ENCODE results near the gene SMAD9. TPM values are rescaled to one million over a fixed set of nuclear protein-coding genes. Genes with fewer than 3 reads are reported as not detected.

The SMAD9 gene
- total and polyA plus RNA-seq, 2 of the 13 experiments (the other 11 are each of a cell fraction or from before 2014, with no cell fraction given), result 4.2 to 7.7 TPM

DNA sequence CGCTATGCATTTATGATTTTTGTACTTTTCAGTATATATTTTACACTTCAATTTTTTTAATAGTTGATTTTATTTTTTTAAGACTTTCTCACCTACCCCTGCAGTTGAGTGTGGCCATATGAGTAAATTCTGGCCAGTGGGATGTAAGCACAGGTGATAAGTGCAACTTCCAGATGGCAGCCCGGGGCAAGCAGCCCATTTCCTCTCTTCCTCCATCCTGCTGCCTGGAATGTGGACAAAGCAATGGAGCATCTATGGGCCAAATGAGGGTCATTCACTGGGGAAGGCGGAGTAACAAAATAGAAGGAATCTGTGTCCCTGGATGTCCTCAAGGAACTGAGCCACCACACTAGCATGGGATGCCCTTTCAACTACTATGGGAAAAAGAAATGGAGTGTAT, 88.7 kb downstream of the SMAD9 start:
- no peak for FAIRE-seq
- no peak for TF ChIP-seq ZNF562 (CRISPR knock-in tag; IDR thresholded peaks at IDR 0.05; ENCODE audit: borderline replicate concordance)
- no peak for TF ChIP-seq ZNF839 (CRISPR knock-in tag; IDR thresholded peaks at IDR 0.05; ENCODE audit: borderline replicate concordance)
- TF ChIP-seq, protein P1, sequence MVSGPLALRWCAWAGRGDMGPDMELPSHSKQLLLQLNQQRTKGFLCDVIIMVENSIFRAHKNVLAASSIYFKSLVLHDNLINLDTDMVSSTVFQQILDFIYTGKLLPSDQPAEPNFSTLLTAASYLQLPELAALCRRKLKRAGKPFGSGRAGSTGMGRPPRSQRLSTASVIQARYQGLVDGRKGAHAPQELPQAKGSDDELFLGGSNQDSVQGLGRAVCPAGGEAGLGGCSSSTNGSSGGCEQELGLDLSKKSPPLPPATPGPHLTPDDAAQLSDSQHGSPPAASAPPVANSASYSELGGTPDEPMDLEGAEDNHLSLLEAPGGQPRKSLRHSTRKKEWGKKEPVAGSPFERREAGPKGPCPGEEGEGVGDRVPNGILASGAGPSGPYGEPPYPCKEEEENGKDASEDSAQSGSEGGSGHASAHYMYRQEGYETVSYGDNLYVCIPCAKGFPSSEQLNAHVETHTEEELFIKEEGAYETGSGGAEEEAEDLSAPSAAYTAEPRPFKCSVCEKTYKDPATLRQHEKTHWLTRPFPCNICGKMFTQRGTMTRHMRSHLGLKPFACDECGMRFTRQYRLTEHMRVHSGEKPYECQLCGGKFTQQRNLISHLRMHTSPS (CRISPR knock-in tag; IDR thresholded peaks at IDR 0.05; ENCODE audit: low read depth), result no peak
- TF ChIP-seq, protein P2, sequence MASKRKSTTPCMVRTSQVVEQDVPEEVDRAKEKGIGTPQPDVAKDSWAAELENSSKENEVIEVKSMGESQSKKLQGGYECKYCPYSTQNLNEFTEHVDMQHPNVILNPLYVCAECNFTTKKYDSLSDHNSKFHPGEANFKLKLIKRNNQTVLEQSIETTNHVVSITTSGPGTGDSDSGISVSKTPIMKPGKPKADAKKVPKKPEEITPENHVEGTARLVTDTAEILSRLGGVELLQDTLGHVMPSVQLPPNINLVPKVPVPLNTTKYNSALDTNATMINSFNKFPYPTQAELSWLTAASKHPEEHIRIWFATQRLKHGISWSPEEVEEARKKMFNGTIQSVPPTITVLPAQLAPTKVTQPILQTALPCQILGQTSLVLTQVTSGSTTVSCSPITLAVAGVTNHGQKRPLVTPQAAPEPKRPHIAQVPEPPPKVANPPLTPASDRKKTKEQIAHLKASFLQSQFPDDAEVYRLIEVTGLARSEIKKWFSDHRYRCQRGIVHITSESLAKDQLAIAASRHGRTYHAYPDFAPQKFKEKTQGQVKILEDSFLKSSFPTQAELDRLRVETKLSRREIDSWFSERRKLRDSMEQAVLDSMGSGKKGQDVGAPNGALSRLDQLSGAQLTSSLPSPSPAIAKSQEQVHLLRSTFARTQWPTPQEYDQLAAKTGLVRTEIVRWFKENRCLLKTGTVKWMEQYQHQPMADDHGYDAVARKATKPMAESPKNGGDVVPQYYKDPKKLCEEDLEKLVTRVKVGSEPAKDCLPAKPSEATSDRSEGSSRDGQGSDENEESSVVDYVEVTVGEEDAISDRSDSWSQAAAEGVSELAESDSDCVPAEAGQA (IDR thresholded peaks at IDR 0.05; ENCODE audit: low read depth), result no peak
- TF ChIP-seq, protein P2 (CRISPR knock-in tag; IDR thresholded peaks at IDR 0.05; ENCODE audit: borderline replicate concordance), result no peak
- TF ChIP-seq ZFP90 (CRISPR knock-in tag; IDR thresholded peaks at IDR 0.05; ENCODE audit: borderline replicate concordance), result no peak
- TF ChIP-seq, protein P3, sequence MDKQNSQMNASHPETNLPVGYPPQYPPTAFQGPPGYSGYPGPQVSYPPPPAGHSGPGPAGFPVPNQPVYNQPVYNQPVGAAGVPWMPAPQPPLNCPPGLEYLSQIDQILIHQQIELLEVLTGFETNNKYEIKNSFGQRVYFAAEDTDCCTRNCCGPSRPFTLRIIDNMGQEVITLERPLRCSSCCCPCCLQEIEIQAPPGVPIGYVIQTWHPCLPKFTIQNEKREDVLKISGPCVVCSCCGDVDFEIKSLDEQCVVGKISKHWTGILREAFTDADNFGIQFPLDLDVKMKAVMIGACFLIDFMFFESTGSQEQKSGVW (CRISPR knock-in tag; IDR thresholded peaks at IDR 0.05; ENCODE audit: borderline replicate concordance), result no peak
- TF ChIP-seq, protein P4, sequence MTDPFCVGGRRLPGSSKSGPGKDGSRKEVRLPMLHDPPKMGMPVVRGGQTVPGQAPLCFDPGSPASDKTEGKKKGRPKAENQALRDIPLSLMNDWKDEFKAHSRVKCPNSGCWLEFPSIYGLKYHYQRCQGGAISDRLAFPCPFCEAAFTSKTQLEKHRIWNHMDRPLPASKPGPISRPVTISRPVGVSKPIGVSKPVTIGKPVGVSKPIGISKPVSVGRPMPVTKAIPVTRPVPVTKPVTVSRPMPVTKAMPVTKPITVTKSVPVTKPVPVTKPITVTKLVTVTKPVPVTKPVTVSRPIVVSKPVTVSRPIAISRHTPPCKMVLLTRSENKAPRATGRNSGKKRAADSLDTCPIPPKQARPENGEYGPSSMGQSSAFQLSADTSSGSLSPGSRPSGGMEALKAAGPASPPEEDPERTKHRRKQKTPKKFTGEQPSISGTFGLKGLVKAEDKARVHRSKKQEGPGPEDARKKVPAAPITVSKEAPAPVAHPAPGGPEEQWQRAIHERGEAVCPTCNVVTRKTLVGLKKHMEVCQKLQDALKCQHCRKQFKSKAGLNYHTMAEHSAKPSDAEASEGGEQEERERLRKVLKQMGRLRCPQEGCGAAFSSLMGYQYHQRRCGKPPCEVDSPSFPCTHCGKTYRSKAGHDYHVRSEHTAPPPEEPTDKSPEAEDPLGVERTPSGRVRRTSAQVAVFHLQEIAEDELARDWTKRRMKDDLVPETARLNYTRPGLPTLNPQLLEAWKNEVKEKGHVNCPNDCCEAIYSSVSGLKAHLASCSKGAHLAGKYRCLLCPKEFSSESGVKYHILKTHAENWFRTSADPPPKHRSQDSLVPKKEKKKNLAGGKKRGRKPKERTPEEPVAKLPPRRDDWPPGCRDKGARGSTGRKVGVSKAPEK (CRISPR knock-in tag; IDR thresholded peaks at IDR 0.05; ENCODE audit: borderline replicate concordance), result no peak
- no peak for TF ChIP-seq ZNF263 (CRISPR knock-in tag; IDR thresholded peaks at IDR 0.05)
- no peak for TF ChIP-seq SMAD1 (CRISPR knock-in tag; IDR thresholded peaks at IDR 0.05; ENCODE audit: borderline replicate concordance, low read depth)
- TF ChIP-seq MBD4 (IDR thresholded peaks at IDR 0.05; ENCODE audit: borderline replicate concordance, low read length), result no peak
- TF ChIP-seq ZSCAN9 (CRISPR knock-in tag; IDR thresholded peaks at IDR 0.05; ENCODE audit: borderline replicate concordance), result no peak
- no peak for TF ChIP-seq ZNF781 (CRISPR knock-in tag; IDR thresholded peaks at IDR 0.05; ENCODE audit: borderline replicate concordance, not compliant biosample characterization)

More for the DNA sequence above, 88.7 kb downstream of the SMAD9 start:
- Histone ChIP-seq H4K20me1 (ENCODE audit: insufficient read depth, low read length) (no peaks in the 10 kb centered on the region), H3K36me3 (replicated peaks in 1 of 2; ENCODE audit: control insufficient read depth in 1 of 2, insufficient read depth in 2 of 2, low read length in 2 of 2) (peaks cover 0 to 17% of the 10 kb centered on the region in 2 experiments; a peak in 3 of 5 replicates), H3K4me2 (ENCODE audit: low read depth, low read length) (no peak overlapping the region), H3K4me3 (replicated peaks in 1 of 3; ENCODE audit: insufficient read depth in 1 of 3, low read depth in 2 of 3, low read length in 3 of 3) (no peak overlapping the region), H3K4me1 (ENCODE audit: insufficient read depth, low read length) (no peaks in the 10 kb centered on the region), H3K9me3 (ENCODE audit: low read length) (no peaks in the 10 kb centered on the region), H3K79me2 (ENCODE audit: insufficient read depth, low read length) (no peaks in the 10 kb centered on the region), H3K27ac (ENCODE audit: extremely low read length, insufficient read depth, low read length) (no peak overlapping the region), H2AFZ (ENCODE audit: low read length) (no peak overlapping the region), H3K27me3 (ENCODE audit: control insufficient read depth in 1 of 2, insufficient read depth in 2 of 2, low read length in 2 of 2) (no peaks in the 10 kb centered on the region), H3K9ac (ENCODE audit: insufficient read depth, low read depth, low read length) (no peak overlapping the region)
- in situ Hi-C loops (cut with HindIII; ENCODE audit: extremely low pct_ligation_motif_present, low pct_unique_long_range_greater_than_20kb), result no loop called here
- no TSS peak for BruUV-seq (replicated peaks)
- POLR2A ChIA-PET, result no interaction called here
- WGBS (ENCODE audit: low lambda C conversion rate), result 97% methylated on average over 3 of the region's 3 CpGs
- intact Hi-C loops (cut with micrococcal nuclease; ENCODE audit: unreplicated experiment), result no loop called here
- CTCF ChIA-PET (ENCODE audit: low intra/inter-chr PET ratio, low total read pairs), result no interaction called here
- ATAC-seq, result no peak
- DNase-seq (ENCODE audit: low spot score), result no peak

Measured in HepG2 (cell line).